CD4-positive, alpha-beta T cell treated with Interleukin-6 at 100 ng/mL for 8 hours (primary cell): ENCODE results near the gene PYGB.

ENCODE experiments used
- DNase-seq: peaks from one replicate; pipeline ENCODE4 v3.0.0-alpha.2; 2020; ENCODE audit warnings: mixed read lengths, low spot score

The PYGB gene

GRCh38 chr20:25271486-25272222 is 23.8 kb downstream of the PYGB start:
- no peak for DNase-seq

GRCh38 chr20:25272223-25273000 is 24.5 kb downstream of the PYGB start:
- DNase-seq = no peak

DNA sequence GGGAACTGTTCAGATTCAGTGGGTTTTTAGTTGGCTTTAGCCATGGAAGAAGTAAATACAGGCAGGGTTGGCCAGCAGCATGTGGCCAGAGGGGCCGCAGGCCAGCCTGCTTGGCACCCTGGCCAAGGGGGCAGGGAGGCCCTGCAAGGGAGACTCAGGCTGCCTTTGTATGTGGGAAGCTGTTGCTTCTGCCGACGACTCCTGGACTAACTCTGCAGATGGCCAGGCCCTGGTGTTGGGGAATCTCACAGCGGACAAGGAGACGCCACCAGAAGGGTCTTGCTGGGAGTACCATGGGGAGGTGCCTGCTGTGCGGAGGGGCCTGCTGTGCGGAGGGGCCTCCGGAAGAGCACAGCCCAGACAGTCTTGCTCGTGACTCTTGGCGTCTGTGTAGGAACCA is 25.2 kb downstream of the PYGB start:
- DNase-seq = no peak

GRCh38 chr20:25273541-25274358 is 25.9 kb downstream of the PYGB start:
- no peak for DNase-seq

GRCh38 chr20:25274481-25274880 is 26.6 kb downstream of the PYGB start:
- no peak for DNase-seq

GRCh38 chr20:25274891-25275812 is 27.3 kb downstream of the PYGB start:
- no peak for DNase-seq

- DNase-seq = no peak
Observed at GRCh38 chr20:25275813-25276532, 28.1 kb downstream of the PYGB start.

DNA sequence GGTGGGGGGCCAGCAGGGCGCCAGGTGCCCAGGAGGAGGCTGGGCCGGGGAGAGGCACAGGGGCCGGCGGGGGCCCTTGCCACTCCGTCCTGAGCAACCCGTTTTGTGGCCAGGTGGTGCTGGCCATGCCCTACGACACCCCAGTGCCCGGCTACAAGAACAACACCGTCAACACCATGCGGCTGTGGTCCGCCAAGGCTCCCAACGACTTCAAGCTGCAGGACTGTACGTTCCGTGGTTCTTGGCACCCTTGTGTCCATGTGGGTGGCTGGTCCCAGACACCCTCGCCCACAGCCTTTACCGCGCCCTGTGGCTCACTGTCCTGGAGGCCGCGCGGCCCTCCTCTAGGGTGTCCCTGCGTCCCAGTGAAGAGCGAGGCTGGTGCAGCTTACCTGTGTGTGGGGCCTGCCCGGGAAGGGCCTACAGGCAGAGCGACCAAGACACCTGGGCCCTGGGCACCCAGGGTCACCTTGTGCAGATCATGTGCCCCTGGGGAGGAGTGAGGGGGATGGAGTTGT is 28.7 kb downstream of the PYGB start:
- DNase-seq = no peak

- DNase-seq = no peak
Observed at GRCh38 chr20:25277051-25277801, 29.3 kb downstream of the PYGB start.

DNA sequence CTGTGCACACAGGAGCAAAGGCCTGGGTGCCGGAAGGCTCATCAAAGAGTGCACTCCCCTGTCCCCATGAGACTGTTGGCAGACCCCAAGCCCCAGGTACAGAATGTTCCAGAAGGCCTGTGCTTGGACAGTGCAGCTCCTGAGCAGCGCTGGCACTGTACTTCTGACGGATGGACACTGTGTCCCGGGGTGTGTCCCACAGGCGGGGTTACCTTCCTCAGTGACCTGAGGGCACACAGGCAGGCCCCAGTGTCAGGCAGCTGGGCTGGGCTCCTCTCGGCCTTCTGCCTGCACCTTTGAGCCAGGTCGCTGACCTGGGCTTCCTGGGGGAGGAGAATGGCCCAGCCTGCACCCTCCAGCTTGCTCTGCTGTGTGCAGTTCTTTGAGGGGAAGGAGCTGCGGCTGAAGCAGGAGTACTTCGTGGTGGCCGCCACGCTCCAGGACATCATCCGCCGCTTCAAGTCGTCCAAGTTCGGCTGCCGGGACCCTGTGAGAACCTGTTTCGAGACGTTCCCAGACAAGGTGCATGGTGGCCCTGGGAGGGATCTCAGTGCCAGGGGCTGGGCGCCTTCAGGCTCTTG is 30.1 kb downstream of the PYGB start:
- no peak for DNase-seq

GRCh38 chr20:25278636-25279361 is 30.9 kb downstream of the PYGB start:
- DNase-seq = no peak

GRCh38 chr20:25279403-25279802 is 31.5 kb downstream of the PYGB start:
- DNase-seq = no peak

DNA sequence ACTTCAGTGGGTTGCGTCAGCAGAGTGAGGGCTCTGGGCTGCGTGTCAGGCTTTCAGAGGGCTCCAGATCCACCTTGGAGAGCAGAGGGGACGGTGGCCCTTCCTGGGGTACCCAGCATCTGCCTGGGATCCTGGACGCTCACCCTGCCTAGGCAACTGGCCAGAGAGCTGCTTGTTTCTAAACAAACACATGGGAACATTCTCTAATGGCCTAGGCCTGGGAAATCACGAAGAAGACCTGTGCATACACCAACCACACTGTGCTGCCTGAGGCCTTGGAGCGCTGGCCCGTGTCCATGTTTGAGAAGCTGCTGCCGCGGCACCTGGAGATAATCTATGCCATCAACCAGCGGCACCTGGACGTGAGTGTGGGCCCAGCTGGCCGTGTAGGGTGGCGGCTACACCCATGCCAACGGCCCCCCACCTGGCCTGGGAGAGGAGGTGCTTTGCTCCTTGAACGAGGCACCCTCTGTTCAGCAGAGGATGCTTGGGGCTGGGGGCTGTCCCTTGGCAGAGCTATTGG is 32.2 kb downstream of the PYGB start:
- no peak for DNase-seq

- DNase-seq = no peak
Observed at GRCh38 chr20:25280574-25281535, 33.0 kb downstream of the PYGB start.

GRCh38 chr20:25281541-25281991 is 33.7 kb downstream of the PYGB start:
- DNase-seq = no peak

GRCh38 chr20:25282034-25282781 is 34.3 kb downstream of the PYGB start:
- no peak for DNase-seq

- DNase-seq = no peak
Observed at GRCh38 chr20:25282796-25283195, 34.9 kb downstream of the PYGB start.
